HG03520 (cell line): Measurements from ENCODE around the gene CDNF.
A peak's percentile ranks its signal among the peaks of the same experiment; 100 is the strongest.
"Not testable (repeated sequence)": the region's sequence is repeated elsewhere in the genome, so short reads cannot be mapped to it uniquely, and the experiment has no call there.

Experiments used
- ATAC-seq: cut with Tn5 transposase; IDR thresholded peaks from one replicate; pipeline ENCODE4 v1.9.1; 2021; ENCODE audit warnings: mild to moderate bottlenecking, moderate library complexity; ENCODE audit not compliant: unreplicated experiment

Gene CDNF

DNA sequence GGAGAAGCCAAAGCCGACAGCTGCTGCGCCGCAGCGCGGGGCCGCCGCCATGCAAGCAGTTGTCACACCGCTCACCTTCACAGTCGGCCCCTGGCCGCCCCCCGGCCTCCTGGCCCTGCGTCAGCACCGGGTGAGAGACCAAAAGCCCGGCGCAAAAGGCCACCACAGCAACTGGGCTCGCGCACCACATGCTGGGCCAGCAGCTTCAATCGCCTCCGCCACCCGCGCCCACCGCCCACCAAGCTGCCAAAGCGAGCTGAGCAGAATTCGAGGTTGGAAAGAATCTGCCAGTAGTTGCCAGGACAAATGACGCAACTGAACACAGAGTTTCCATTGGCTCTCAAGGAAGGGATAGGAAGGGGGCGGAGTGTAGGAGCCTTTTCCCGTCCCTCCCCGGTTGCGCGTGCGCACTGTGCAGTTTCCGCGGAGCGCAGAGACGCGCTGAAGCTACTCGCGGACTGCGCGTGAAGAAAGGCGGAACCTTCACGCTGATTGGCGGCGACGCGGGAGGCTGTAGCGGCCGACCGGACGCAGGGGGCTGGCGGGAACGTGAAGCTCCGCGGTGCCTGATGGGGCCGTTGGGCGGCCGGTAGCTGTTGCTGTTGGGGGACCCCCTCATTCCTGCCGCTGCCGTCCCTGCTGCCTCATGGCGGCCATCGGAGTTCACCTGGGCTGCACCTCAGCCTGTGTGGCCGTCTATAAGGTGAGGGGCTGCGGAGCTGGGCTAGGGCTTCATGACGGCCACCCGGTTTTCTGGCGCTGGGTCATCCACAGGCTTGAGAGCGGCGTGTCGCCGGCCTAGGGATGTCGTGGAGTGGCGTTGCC lies at the start of gene CDNF, which contains the start of the genes HSPA14 and MSANTD7:
TSS of gene CDNF (minus strand) at position 281 of the 825 bp plus-strand sequence. CDS start at position 190, 91 bp downstream.
TSS of gene HSPA14 (plus strand) at position 550 of the 825 bp plus-strand sequence. CDS start at position 647, 97 bp downstream.
TSS of gene MSANTD7 (plus strand) at position 550 of the 825 bp plus-strand sequence. CDS start 3,979 bp downstream, outside the sequence.
- ATAC-seq, result peak; percentile 92

- ATAC-seq, result no peak
These were observed 46.2 kb upstream of the CDNF start for GRCh38 chr10:14884082-14884481.

DNA sequence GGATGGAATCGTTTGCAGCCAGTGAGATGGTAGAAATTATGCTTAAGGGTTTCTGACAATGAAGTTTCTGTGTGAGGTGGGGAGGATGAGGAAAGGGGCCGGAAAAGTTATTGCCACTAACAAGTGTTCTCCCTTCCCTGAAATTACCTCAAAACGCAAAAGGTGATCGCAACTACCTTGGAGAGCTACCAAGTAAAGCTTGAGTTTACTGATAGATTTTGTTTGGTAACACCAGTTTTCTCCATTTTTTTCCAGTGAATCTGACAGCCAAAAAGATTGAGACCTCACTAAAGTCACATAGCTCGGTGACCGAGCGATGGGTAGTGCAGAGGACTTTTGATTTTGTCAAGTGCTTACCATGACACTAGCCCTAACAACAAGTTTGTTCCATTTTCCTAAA lies 42.4 kb upstream of the CDNF start:
- ATAC-seq, result no peak

- ATAC-seq, result no peak
These were observed 42.0 kb upstream of the CDNF start for GRCh38 chr10:14879928-14880193.

DNA sequence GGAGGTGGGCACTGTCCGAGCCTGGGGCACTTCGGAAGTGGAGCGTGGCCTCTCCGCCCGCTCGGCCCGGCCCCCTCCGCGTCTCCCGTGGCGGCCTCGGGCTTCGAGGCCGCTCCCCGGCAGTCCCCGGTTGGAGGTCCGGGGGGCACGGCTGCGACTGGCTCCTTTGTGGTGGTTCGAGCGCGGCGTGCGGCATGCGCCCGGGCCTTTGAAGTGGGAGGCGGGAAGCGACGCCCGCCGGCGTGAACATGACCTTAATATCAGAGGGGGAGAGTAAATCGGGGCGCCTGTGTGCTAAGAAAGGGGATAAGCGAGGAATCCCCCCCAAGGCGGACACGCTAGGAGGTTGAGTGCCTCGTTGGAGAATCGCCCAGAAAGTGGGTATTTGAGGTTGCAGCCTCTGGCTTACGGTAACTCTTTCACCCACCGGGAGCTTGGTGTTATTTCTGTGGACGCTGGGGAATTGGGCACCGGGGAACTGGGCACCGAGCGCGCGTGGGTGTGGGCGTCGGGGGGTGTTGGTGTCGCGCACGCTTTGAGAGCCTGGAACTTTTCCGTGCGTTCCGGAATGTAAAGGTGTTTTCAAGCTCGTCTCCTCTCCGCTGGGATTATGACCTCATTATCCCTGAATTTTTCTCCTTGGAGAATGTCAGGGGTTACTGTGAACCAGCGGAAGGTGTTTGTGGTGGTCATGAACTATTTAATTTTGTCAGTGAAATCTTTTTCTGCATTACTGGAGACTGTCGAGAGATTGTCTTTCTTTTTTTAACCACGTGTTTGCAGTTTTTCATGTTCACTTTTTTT lies 41.5 kb upstream of the CDNF start:
- ATAC-seq, result no peak

DNA sequence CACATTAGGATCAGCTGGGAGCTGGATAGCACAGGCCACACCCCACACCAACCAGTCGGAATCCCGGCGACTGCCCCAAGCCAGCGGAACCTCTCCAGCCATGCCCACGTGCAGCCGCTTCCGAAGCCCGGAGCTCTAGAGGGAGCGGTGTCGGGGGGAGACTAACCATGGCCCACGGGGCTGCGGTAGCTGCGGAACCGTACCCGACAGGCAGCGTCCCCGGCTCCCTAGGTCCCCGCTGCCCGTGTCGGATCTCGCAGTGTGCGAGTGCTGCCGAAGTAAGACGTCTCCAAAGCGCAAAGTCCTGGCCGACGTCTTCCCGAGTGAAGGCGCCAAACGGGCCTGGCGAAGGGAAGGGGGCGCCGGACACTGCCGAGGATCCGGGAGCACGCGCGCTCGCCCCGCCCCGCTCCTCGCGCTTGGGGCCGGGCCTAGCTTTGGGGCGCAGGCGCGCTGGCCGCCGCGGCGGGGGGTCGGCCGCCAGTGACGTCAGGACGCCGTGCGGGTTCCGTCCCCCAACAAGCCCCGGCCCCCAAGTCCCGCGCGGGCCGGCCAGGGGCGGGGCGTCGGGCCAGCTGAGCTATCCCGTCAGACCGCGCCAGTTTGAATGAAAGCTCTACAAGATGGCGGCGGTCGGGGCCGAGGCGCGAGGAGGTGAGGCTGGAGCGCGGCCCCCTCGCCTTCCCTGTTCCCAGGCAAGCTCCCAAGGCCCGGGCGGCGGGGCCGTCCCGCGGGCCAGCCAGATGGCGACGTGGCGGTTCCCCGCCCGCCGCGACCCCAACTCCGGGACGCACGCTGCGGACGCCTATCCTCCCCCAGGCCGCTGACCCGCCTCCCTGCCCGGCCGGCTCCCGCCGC lies 40.7 kb upstream of the CDNF start, which contains the start of gene SUV39H2:
TSS of gene SUV39H2 (plus strand) at position 601 of the 858 bp plus-strand sequence. CDS start at position 624, 23 bp downstream.
- ATAC-seq, result peak; percentile 92

DNA sequence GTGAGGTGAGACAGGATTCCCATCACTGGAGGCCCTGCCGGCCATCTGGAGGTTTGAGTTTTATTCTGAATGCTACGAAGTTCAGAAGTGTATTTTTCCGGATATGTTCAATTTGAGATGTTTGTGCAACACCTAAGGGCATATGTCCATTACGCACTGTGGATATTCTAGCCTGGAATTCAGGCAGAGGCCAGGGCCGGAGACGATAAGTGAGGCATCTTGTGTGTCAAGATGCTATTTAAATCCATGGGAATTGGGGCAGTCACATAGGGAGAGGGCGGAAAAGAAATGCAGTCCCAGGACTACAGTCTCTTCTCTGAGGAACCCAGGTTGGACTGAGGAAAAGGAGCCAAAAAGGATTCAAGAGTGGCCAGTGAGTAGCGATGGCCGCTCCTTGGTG lies 38.9 kb upstream of the CDNF start:
- ATAC-seq, result no peak

DNA sequence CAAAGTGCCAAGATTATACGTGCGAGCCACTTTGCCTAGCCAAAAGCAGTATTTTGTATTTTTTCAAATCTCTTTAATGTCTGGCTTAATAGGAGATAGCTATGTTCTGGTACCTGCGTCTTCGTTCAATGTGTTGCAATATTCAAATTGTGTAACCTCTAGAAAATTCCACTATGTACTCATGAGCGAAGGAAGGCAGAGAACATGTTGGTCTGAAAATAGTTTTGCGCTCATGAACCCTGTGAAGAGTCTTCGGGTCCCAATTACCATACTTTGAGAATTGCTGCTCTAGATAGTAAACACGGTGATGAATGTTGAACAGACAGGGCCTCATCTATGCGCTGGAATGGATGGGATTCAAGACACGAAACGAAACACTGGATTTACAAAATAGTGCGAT lies 38.1 kb upstream of the CDNF start:
- ATAC-seq, result no peak

DNA sequence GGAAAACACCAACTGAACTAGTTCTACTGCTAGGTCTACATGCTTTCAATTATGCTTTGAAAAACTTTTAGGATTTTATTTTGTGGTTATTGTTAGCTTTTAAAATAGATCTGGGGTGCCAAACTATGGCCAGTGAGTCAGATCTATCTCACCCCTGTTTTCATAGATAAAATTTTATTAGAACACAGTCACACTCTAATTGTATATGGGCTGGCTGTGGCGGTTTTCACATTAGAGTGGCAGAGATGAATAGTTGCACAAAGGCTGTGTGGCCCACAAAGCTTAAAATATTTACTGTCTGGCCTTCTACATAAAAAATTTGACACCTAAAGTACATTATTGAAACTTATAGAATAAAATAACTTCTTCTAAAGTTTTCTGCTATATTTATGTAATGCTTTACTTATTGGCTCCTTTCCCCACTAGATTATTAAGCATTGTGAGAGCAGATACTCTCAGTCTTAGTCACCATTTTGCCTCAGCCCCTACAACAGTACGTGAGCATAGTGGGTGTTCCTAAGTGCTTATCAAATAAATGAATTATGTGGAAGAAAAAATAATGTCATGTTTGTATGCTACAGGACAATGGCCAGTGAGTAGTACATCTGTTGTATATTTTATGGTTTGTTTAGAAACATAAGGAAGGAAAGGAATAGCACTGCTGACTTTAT lies 35.4 kb upstream of the CDNF start:
- ATAC-seq, result peak; percentile 51

GRCh38 chr10:14864871-14865270 lies 27.0 kb upstream of the CDNF start:
- ATAC-seq, result not testable (repeated sequence)

DNA sequence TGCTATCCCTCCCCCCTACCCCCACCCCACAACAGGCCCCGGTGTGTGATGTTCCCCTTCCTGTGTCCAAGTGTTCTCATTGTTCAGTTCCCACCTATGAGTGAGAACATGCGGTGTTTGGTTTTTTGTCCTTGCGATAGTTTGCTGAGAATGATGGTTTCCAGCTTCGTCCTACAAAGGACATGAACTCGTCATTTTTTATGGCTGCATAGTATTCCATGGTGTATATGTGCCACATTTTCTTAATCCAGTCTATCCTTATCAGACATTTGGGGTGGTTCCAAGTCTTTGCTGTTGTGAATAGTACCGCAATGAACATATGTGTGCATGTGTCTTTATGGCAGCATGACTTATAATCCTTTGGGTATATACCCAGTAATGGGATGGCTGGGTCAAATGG lies 26.6 kb upstream of the CDNF start:
- ATAC-seq, result not testable (repeated sequence)

- ATAC-seq, result no peak
These were observed 23.0 kb upstream of the CDNF start for GRCh38 chr10:14860791-14861190.

DNA sequence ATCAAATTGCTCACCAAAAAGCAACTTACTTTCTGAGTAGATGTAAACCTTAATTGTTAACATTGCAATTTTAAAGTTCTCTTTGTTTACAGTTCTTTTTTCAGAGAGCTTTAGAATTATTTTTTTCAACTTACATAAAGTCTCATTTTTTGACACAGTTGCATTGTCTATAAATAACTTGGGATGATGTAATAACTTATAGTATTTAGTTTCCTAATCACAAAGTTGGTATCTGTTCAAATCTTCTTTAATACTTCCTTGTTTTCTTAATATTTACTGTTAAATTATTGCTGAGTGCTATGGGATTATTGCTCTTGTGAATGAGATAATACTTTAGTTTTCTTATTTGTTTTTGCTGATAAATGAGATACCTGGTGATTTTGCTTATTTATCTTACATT lies 21.9 kb upstream of the CDNF start:
- ATAC-seq, result no peak

GRCh38 chr10:14859043-14859442 lies 21.2 kb upstream of the CDNF start:
- ATAC-seq, result no peak

- ATAC-seq, result no peak
These were observed 20.6 kb upstream of the CDNF start for GRCh38 chr10:14858338-14858960.

DNA sequence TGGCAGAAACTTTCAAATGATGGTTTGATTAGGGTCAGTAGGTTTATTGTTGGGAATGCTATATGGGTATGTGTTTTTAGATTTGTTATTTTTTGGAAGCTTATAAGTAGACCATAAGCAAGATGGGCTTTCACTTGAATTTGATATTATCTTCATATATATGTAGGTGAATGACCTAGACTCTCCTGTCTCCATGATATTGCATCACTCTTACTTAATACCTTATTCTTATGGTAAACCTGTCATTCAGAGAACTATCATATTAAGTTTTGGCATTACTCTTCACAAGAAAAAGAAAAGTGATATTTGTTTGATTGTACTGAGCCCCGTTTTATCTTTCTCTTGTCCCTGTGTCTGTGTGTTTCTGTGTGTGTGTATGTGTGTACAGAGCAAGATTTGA lies 17.6 kb upstream of the CDNF start:
- ATAC-seq, result no peak

- ATAC-seq, result no peak
These were observed 14.4 kb upstream of the CDNF start for GRCh38 chr10:14852236-14852635.

GRCh38 chr10:14844948-14845347 lies 7.1 kb upstream of the CDNF start:
- no peak for ATAC-seq

- no peak for ATAC-seq
These were observed 5.6 kb upstream of the CDNF start for GRCh38 chr10:14843327-14843988.
